Activated naive CD4-positive, alpha-beta T cell treated with anti-CD3 and anti-CD28 coated beads, Interleukin-2, amount 50 U/mL, for 24 hours (primary cell): Measurements from ENCODE around the gene UTP25.

ENCODE experiments used
- H3K27ac Mint-ChIP-seq: one replicate; pipeline ENCODE4 v1.8.0; 2021; ENCODE audit warnings: mild to moderate bottlenecking, mixed read lengths
- H3K27me3 Mint-ChIP-seq: one replicate; pipeline ENCODE4 v1.8.0; 2021; ENCODE audit warnings: mixed read lengths
- H3K36me3 Mint-ChIP-seq: one replicate; pipeline ENCODE4 v1.8.0; 2021; ENCODE audit warnings: mixed read lengths
- H3K4me1 Mint-ChIP-seq: one replicate; pipeline ENCODE4 v1.8.0; 2021; ENCODE audit warnings: mixed read lengths
- H3K4me3 Mint-ChIP-seq: one replicate; pipeline ENCODE4 v1.8.0; 2021; ENCODE audit warnings: mild to moderate bottlenecking, mixed read lengths
- H3K9me3 Mint-ChIP-seq: one replicate; pipeline ENCODE4 v1.8.0; 2021; ENCODE audit warnings: mixed read lengths

The UTP25 gene

GRCh38 chr1:209819058-209819457 lies 8.7 kb upstream of the UTP25 start:
- Mint-ChIP-seq H3K4me1 (peaks cover 28% of the 10 kb centered on the region), H3K27me3 (peaks cover 10% of the 10 kb centered on the region), H3K36me3 (no peaks in the 10 kb centered on the region), H3K9me3 (no peaks in the 10 kb centered on the region), H3K27ac (no peak overlapping the region), H3K4me3 (no peak overlapping the region)

GRCh38 chr1:209820986-209821385 lies 6.8 kb upstream of the UTP25 start:
- Mint-ChIP-seq H3K27me3 (peaks cover 10% of the 10 kb centered on the region), H3K9me3 (no peaks in the 10 kb centered on the region), H3K4me3 (no peak overlapping the region), H3K36me3 (no peaks in the 10 kb centered on the region), H3K27ac (no peak overlapping the region), H3K4me1 (peaks cover 15% of the 10 kb centered on the region)

- H3K27ac Mint-ChIP-seq: peak overlapping the region; percentile 90
Measured at GRCh38 chr1:209822706-209823105, 5.1 kb upstream of the UTP25 start.

GRCh38 chr1:209823143-209824041 lies 4.4 kb upstream of the UTP25 start:
- Mint-ChIP-seq H3K9me3 (no peaks in the 10 kb centered on the region), H3K27me3 (peaks cover 10% of the 10 kb centered on the region), H3K4me3 (no peak overlapping the region), H3K36me3 (no peaks in the 10 kb centered on the region), H3K4me1 (peaks cover 21% of the 10 kb centered on the region), H3K27ac (peak overlapping the region; percentile 90)

More at GRCh38 chr1:209822706-209823105, 5.1 kb upstream of the UTP25 start:
- peaks cover 20% of the 10 kb centered on the region for H3K4me1 Mint-ChIP-seq
- H3K36me3 Mint-ChIP-seq: no peaks in the 10 kb centered on the region
- peaks cover 10% of the 10 kb centered on the region for H3K27me3 Mint-ChIP-seq
- H3K4me3 Mint-ChIP-seq: no peak overlapping the region
- no peaks in the 10 kb centered on the region for H3K9me3 Mint-ChIP-seq

- no peak overlapping the region for H3K27ac Mint-ChIP-seq
- H3K27me3 Mint-ChIP-seq: peaks cover 5% of the 10 kb centered on the region
- no peaks in the 10 kb centered on the region for H3K9me3 Mint-ChIP-seq
- peaks cover 4% of the 10 kb centered on the region for H3K36me3 Mint-ChIP-seq
- H3K4me1 Mint-ChIP-seq: peaks cover 39% of the 10 kb centered on the region
- H3K4me3 Mint-ChIP-seq: no peak overlapping the region
Measured at GRCh38 chr1:209825591-209826434, 2.0 kb upstream of the UTP25 start.

GRCh38 chr1:209829716-209830115 lies 1.9 kb downstream of the UTP25 start:
- Mint-ChIP-seq H3K27me3 (no peaks in the 10 kb centered on the region), H3K4me1 (peaks cover 52% of the 10 kb centered on the region), H3K36me3 (peaks cover 23% of the 10 kb centered on the region), H3K4me3 (peak overlapping the region; percentile 87), H3K27ac (peak overlapping the region; percentile 83), H3K9me3 (no peaks in the 10 kb centered on the region)

GRCh38 chr1:209830722-209831121 lies 3.0 kb downstream of the UTP25 start:
- Mint-ChIP-seq H3K27me3 (no peaks in the 10 kb centered on the region), H3K4me3 (peak overlapping the region; percentile 0), H3K4me1 (peaks cover 60% of the 10 kb centered on the region), H3K27ac (no peak overlapping the region), H3K9me3 (no peaks in the 10 kb centered on the region), H3K36me3 (peaks cover 23% of the 10 kb centered on the region)

- no peak overlapping the region for H3K4me3 Mint-ChIP-seq
- H3K9me3 Mint-ChIP-seq: no peaks in the 10 kb centered on the region
- H3K27me3 Mint-ChIP-seq: no peaks in the 10 kb centered on the region
- H3K27ac Mint-ChIP-seq: no peak overlapping the region
- peaks cover 69% of the 10 kb centered on the region for H3K4me1 Mint-ChIP-seq
- peaks cover 26% of the 10 kb centered on the region for H3K36me3 Mint-ChIP-seq
Measured at GRCh38 chr1:209831615-209832014, 3.8 kb downstream of the UTP25 start.

GRCh38 chr1:209835782-209836298 lies 8.1 kb downstream of the UTP25 start:
- no peaks in the 10 kb centered on the region for H3K9me3 Mint-ChIP-seq
- peak overlapping the region; percentile 78 for H3K27ac Mint-ChIP-seq
- H3K4me3 Mint-ChIP-seq: no peak overlapping the region
- peaks cover 71% of the 10 kb centered on the region for H3K4me1 Mint-ChIP-seq
- peaks cover 38% of the 10 kb centered on the region for H3K36me3 Mint-ChIP-seq
- H3K27me3 Mint-ChIP-seq: no peaks in the 10 kb centered on the region

GRCh38 chr1:209837671-209838070 lies 9.9 kb downstream of the UTP25 start:
- no peaks in the 10 kb centered on the region for H3K27me3 Mint-ChIP-seq
- no peaks in the 10 kb centered on the region for H3K9me3 Mint-ChIP-seq
- peaks cover 38% of the 10 kb centered on the region for H3K36me3 Mint-ChIP-seq
- no peak overlapping the region for H3K27ac Mint-ChIP-seq
- H3K4me1 Mint-ChIP-seq: peaks cover 71% of the 10 kb centered on the region
- H3K4me3 Mint-ChIP-seq: no peak overlapping the region

GRCh38 chr1:209838537-209838936 lies 10.8 kb downstream of the UTP25 start:
- no peaks in the 10 kb centered on the region for H3K9me3 Mint-ChIP-seq
- H3K4me3 Mint-ChIP-seq: no peak overlapping the region
- H3K4me1 Mint-ChIP-seq: peaks cover 64% of the 10 kb centered on the region
- H3K36me3 Mint-ChIP-seq: peaks cover 33% of the 10 kb centered on the region
- peak overlapping the region; percentile 68 for H3K27ac Mint-ChIP-seq
- no peaks in the 10 kb centered on the region for H3K27me3 Mint-ChIP-seq

- Mint-ChIP-seq H3K36me3 (peaks cover 27% of the 10 kb centered on the region), H3K4me3 (peak overlapping the region; percentile 40), H3K9me3 (no peaks in the 10 kb centered on the region), H3K27ac (peak overlapping the region; percentile 93), H3K27me3 (no peaks in the 10 kb centered on the region), H3K4me1 (peaks cover 54% of the 10 kb centered on the region)
Measured at GRCh38 chr1:209839875-209840546, 12.2 kb downstream of the UTP25 start.

GRCh38 chr1:209840611-209841010 lies 12.8 kb downstream of the UTP25 start:
- Mint-ChIP-seq H3K4me1 (peaks cover 48% of the 10 kb centered on the region), H3K9me3 (no peaks in the 10 kb centered on the region), H3K36me3 (peaks cover 27% of the 10 kb centered on the region), H3K4me3 (peak overlapping the region; percentile 40), H3K27me3 (no peaks in the 10 kb centered on the region), H3K27ac (peak overlapping the region; percentile 93)

- H3K9me3 Mint-ChIP-seq: no peaks in the 10 kb centered on the region
- peaks cover 22% of the 10 kb centered on the region for H3K36me3 Mint-ChIP-seq
- H3K4me3 Mint-ChIP-seq: no peak overlapping the region
- no peak overlapping the region for H3K27ac Mint-ChIP-seq
- H3K27me3 Mint-ChIP-seq: no peaks in the 10 kb centered on the region
- peaks cover 35% of the 10 kb centered on the region for H3K4me1 Mint-ChIP-seq
Measured at GRCh38 chr1:209844695-209845407, 17.1 kb downstream of the UTP25 start.

GRCh38 chr1:209845408-209845725 lies 17.6 kb downstream of the UTP25 start:
- no peak overlapping the region for H3K4me3 Mint-ChIP-seq
- H3K27ac Mint-ChIP-seq: peak overlapping the region; percentile 21
- H3K9me3 Mint-ChIP-seq: no peaks in the 10 kb centered on the region
- H3K4me1 Mint-ChIP-seq: peaks cover 30% of the 10 kb centered on the region
- no peaks in the 10 kb centered on the region for H3K27me3 Mint-ChIP-seq
- peaks cover 17% of the 10 kb centered on the region for H3K36me3 Mint-ChIP-seq
